HepG2 (cell line): ENCODE data around the gene NTF3. TPM values are rescaled to one million over a fixed set of nuclear protein-coding genes. Genes with fewer than 3 reads are reported as not detected.

Source experiments
- ATAC-seq: fragments of 200-7000 bp; cut with Tn5 transposase; 3 replicates; pipeline ENCODE4 v1.9.1; 2020; ENCODE audit warnings: mild to moderate bottlenecking, moderate library complexity
- BruUV-seq: library from RNA; stranded (reverse); fragments of 400-500 nt; replicated peaks from 2 replicates; lab custom pipeline; 2021; lab: Mats Ljungman, UMichigan
- CTCF ChIA-PET: fragments of 300-600 bp; formaldehyde crosslinking; extraction: SDS; loops from one replicate; lab custom pipeline; 2021; ENCODE audit warnings: low total read pairs, inconsistent platforms, low intra/inter-chr PET ratio; lab: Yijun Ruan, JAX
- POLR2A ChIA-PET: fragments of 350-600 bp; sonication (Branson Sonifier 250); formaldehyde crosslinking; loops from one replicate; lab custom pipeline; 2020; ENCODE audit warnings: antibody characterized with exemption, inconsistent platforms; lab: Yijun Ruan, JAX
- DNase-seq: peaks from one replicate; pipeline ENCODE4 v3.0.0-alpha.2; 2015; ENCODE audit warnings: low spot score
- FAIRE-seq: peaks from 3 replicates; lab custom pipeline; 2011; peaks lifted over from hg19 to GRCh38; lab: Jason Lieb, UNC
- H2AFZ ChIP-seq: one replicate; pipeline ENCODE4 v1.6.1; 2011; ENCODE audit warnings: low read length, inconsistent platforms
- H3K27ac ChIP-seq: fragments of 300-600 bp; 3 replicates; pipeline ENCODE4 v1.8.0; 2011; ENCODE audit warnings: mixed run types, mild to moderate bottlenecking, mixed read lengths, low read length, inconsistent platforms; ENCODE audit not compliant: insufficient read depth; ENCODE audit errors: extremely low read length
- H3K27me3 ChIP-seq, 2 experiments: fragments of 200-600 bp in 1 of 2; 2 replicates in 1 of 2; 3 replicates in 1 of 2; pipeline versions ENCODE4 v1.6.0 to v1.8.0; 2011; ENCODE audit warnings: low read length in 2 of 2, mild to moderate bottlenecking in 2 of 2, moderate library complexity in 2 of 2, inconsistent platforms in 1 of 2; ENCODE audit not compliant: insufficient read depth in 2 of 2, control insufficient read depth in 1 of 2
- H3K36me3 ChIP-seq, 2 experiments: fragments of 200-600 bp in 1 of 2; replicated peaks in 1 of 2; 2 replicates in 1 of 2; 3 replicates in 1 of 2; pipeline versions ENCODE4 v1.5.1 to v1.8.0; 2011; ENCODE audit warnings: low read length in 2 of 2, inconsistent platforms in 1 of 2; ENCODE audit not compliant: insufficient read depth in 2 of 2, control insufficient read depth in 1 of 2
- H3K4me1 ChIP-seq: 2 replicates; pipeline ENCODE4 v1.5.1; 2012; ENCODE audit warnings: low read length, inconsistent platforms; ENCODE audit not compliant: insufficient read depth
- H3K4me2 ChIP-seq: 2 replicates; pipeline ENCODE4 v1.6.0; 2011; ENCODE audit warnings: low read depth, low read length, inconsistent platforms
- H3K4me3 ChIP-seq, 3 experiments: fragments of 200-600 bp in 1 of 3; sonication (generic), shearing (Covaris generic) in 1 of 3; replicated peaks in 1 of 3; 2 replicates each; pipeline ENCODE4 v1.5.1; 2011 to 2016; ENCODE audit warnings: low read length in 3 of 3, inconsistent platforms in 2 of 3, low read depth in 2 of 3, mild to moderate bottlenecking in 2 of 3, control low read depth in 1 of 3, mixed read lengths in 1 of 3; ENCODE audit not compliant: insufficient read depth in 1 of 3
- H3K79me2 ChIP-seq: one replicate; pipeline ENCODE4 v1.6.1; 2011; ENCODE audit warnings: low read length, inconsistent platforms; ENCODE audit not compliant: insufficient read depth
- H3K9ac ChIP-seq: 2 replicates; pipeline ENCODE4 v1.6.0; 2011; ENCODE audit warnings: mild to moderate bottlenecking, low read depth, low read length, inconsistent platforms; ENCODE audit not compliant: insufficient read depth
- H3K9me3 ChIP-seq: 2 replicates; pipeline ENCODE4 v1.5.1; 2012; ENCODE audit warnings: mild to moderate bottlenecking, low read length
- H4K20me1 ChIP-seq: 2 replicates; pipeline ENCODE4 v1.6.0; 2011; ENCODE audit warnings: inconsistent platforms, mild to moderate bottlenecking, low read length, moderate library complexity; ENCODE audit not compliant: insufficient read depth
- EHMT2 ChIP-seq: fragments of 200-600 bp; sonication (generic); IDR thresholded peaks from 2 replicates; pipeline ENCODE4 v1.7.0; 2017; ENCODE audit warnings: antibody characterized with exemption, low read depth, low read length, borderline replicate concordance
- FOSL1 ChIP-seq: sonication (generic); formaldehyde crosslinking; IDR thresholded peaks from 2 replicates; pipeline ENCODE4 v1.9.0; 2021; ENCODE audit warnings: missing genetic modification reagents, borderline replicate concordance
- GPN1 ChIP-seq: sonication (generic); formaldehyde crosslinking; IDR thresholded peaks from 2 replicates; pipeline ENCODE4 v1.5.1; 2020; ENCODE audit warnings: missing genetic modification reagents, borderline replicate concordance
- GZF1 ChIP-seq: sonication (generic); formaldehyde crosslinking; IDR thresholded peaks from 2 replicates; pipeline ENCODE4 v1.5.1; 2020; ENCODE audit warnings: mild to moderate bottlenecking, missing genetic modification reagents
- MAF1 ChIP-seq: sonication (generic); formaldehyde crosslinking; IDR thresholded peaks from 2 replicates; pipeline ENCODE4 v1.5.0; 2020; ENCODE audit warnings: missing genetic modification reagents, borderline replicate concordance
- NR1H2 ChIP-seq: sonication (generic); formaldehyde crosslinking; IDR thresholded peaks from 2 replicates; pipeline ENCODE4 v1.8.1; 2022; ENCODE audit warnings: low read depth, missing genetic modification reagents, borderline replicate concordance
- ZNF160 ChIP-seq: sonication (generic); formaldehyde crosslinking; IDR thresholded peaks from 2 replicates; pipeline ENCODE4 v1.8.0; 2022; ENCODE audit warnings: mild to moderate bottlenecking, inconsistent platforms, missing genetic modification reagents
- ZNF510 ChIP-seq: sonication (generic); formaldehyde crosslinking; IDR thresholded peaks from 2 replicates; pipeline ENCODE4 v1.4.0; 2020; ENCODE audit warnings: low read depth, mild to moderate bottlenecking, missing genetic modification reagents
- ZNF546 ChIP-seq: sonication (generic); formaldehyde crosslinking; conservative IDR thresholded peaks from 2 replicates; pipeline ENCODE4 v1.8.1; 2023; ENCODE audit warnings: mild to moderate bottlenecking, missing genetic modification reagents
- ZNF674 ChIP-seq: sonication (generic); formaldehyde crosslinking; IDR thresholded peaks from 2 replicates; pipeline ENCODE4 v1.5.0; 2020; ENCODE audit warnings: low read depth, mild to moderate bottlenecking, missing genetic modification reagents
- ZNF816 ChIP-seq: sonication (generic); formaldehyde crosslinking; IDR thresholded peaks from 2 replicates; pipeline ENCODE4 v1.8.0; 2022; ENCODE audit warnings: missing genetic modification reagents, mild to moderate bottlenecking, borderline replicate concordance
- ZSCAN22 ChIP-seq: sonication (generic); formaldehyde crosslinking; IDR thresholded peaks from 2 replicates; pipeline ENCODE4 v1.4.0; 2020; ENCODE audit warnings: mild to moderate bottlenecking, missing genetic modification reagents
- WGBS: methylation state at CpG from one replicate; pipeline ENCODE4 v1.1.6; 2017; ENCODE audit warnings: low lambda C conversion rate; 5-methylcytosine and 5-hydroxymethylcytosine counted together
- in situ Hi-C: cut with HindIII; loops from 2 replicates; pipeline ENCODE4 v1.10.0; 2017; ENCODE audit warnings: low pct_unique_long_range_greater_than_20kb; ENCODE audit not compliant: extremely low pct_ligation_motif_present
- intact Hi-C: fragments of 100-400 bp; cut with micrococcal nuclease; formaldehyde crosslinking; loops from one replicate; pipeline ENCODE4 v1.10.0; 2022; ENCODE audit not compliant: unreplicated experiment
- polyA plus RNA-seq, 8 experiments: library from polyadenylated mRNA; depleted of rRNA in 3 of 8; stranded (reverse) in 7 of 8; unstranded in 1 of 8; fragments of >200 nt; fragmentation: Illumina TruSeq in 4 of 8; extraction: Trizol in 4 of 8; gene quantifications; 2 replicates each; pipeline versions ENCODE4 v1.2.1 to v1.2.3, GENCODE V29; 2011 to 2016; ENCODE audit warnings: low read depth in 4 of 8, missing spikeins in 1 of 8, mixed read lengths in 1 of 8; ENCODE audit not compliant: insufficient read depth in 1 of 8
- total RNA-seq, 5 experiments: library from RNA; depleted of rRNA; stranded (reverse); fragments of >200 nt; fragmentation: Illumina TruSeq; extraction: Trizol; gene quantifications; 2 replicates each; pipeline ENCODE4 v1.2.3, GENCODE V29; 2016; ENCODE audit warnings: low read depth in 1 of 5
- TF ChIP-seq, protein P1 (sequence below): sonication (generic); formaldehyde crosslinking; IDR thresholded peaks from 2 replicates; pipeline ENCODE4 v1.8.0; 2022; ENCODE audit warnings: low read depth, missing genetic modification reagents
- TF ChIP-seq, protein P2 (sequence below): sonication (generic); formaldehyde crosslinking; conservative IDR thresholded peaks from 2 replicates; pipeline ENCODE4 v1.4.0; 2020; ENCODE audit warnings: missing genetic modification reagents
- TF ChIP-seq, protein P3 (sequence below): sonication (generic); formaldehyde crosslinking; IDR thresholded peaks from 2 replicates; pipeline ENCODE4 v1.4.0; 2020; ENCODE audit warnings: mild to moderate bottlenecking, missing genetic modification reagents
- TF ChIP-seq, protein P4 (sequence below): IDR thresholded peaks from 2 replicates; pipeline ENCODE4 v1.6.1; 2016; ENCODE audit warnings: mild to moderate bottlenecking, missing biosample characterization, missing genetic modification reagents

NTF3 gene
- total and polyA plus RNA-seq, 2 of the 13 experiments (the other 11 are each of a cell fraction or from before 2014, with no cell fraction given): not detected

DNA sequence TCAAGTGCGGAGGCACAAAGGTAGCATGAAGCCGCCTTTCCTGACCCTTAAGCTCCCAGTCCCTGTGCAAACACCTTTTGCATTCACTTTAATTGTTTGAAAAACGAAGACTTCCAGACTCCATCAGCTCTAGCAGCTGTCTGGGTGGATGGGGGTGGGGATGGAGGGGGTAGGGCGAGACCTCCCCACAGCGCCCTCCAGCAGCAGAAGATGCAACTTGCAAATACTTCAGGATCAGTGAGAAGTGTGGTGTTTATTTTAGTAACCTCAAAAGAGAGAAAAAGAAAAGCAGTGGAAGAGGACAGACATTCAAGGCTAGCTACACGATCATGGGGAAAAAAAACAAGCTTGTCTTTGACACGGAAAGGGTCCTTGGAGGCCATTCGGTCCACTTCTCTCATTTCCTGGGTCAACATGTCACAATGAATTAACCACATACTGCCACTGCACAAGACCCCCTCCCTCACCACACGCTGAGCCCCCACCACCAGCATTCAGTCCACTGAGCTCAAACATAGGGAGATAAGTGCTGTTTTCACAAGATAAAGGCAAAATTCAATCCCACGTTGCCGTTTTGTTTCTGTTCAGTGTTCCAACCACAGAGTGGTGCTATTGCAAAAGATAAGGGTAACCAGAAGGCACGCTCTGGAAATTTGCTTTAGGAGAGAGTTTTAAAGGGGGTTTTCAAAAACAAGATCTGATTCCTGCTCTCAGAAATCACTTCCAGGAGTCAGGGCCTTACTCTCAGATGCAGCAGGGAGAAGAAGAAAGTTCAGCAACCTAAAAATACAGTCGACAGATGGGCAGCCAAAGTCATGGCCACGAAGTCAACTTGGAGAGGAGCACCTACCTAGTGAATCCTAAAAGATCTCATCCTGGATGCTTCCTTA is 3.3 kb upstream of the NTF3 start (continued):
- TF ChIP-seq, protein P1, sequence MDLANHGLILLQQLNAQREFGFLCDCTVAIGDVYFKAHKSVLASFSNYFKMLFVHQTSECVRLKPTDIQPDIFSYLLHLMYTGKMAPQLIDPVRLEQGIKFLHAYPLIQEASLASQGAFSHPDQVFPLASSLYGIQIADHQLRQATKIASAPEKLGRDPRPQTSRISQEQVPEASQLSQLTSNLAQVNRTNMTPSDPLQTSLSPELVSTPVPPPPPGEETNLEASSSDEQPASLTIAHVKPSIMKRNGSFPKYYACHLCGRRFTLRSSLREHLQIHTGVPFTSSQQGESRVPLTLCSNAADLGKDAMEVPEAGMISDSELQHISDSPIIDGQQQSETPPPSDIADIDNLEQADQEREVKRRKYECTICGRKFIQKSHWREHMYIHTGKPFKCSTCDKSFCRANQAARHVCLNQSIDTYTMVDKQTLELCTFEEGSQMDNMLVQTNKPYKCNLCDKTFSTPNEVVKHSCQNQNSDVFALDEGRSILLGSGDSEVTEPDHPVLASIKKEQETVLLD (CRISPR knock-in tag): no peak

DNA sequence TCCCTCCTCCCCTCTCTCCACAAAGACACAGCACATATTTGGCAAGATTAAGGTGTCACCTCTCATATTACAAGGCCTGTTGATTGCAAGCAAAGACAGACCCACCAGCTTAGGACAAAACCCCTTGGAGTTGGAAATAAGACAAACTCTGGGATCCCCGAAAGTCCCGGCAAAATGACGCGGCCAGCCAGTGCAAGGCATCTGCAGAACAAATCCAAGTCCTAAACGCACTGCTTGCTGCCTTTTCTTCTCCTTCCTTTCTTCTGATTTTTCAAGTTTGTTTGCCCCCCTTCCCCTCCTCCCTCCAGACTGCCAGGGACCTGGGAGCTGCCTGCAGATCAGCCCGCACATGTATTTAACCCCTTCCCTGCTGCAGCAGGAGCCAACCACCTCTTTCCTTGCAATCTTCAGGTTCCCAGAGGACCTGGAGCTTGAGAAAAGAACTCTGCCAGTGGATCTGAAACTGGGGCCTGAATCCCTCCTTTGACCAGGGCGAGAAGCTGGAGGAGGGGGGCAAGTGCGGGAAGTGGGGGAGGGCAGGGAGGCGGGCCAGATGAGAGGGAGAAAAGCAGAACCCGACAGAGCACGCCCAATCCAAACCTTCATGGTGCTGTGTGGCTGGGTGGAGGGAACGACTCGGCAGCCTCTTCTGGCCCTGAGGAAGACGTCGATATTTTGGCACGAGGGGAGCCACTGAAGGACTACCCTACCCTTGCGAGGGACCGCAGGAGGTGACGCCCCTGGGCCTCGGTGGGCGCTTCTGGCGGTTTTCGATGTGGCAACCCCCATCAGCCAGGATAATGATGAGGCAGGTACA is 2.0 kb upstream of the NTF3 start:
- H3K9me3 ChIP-seq: no peaks in the 10 kb centered on the region
- ATAC-seq (no peak), DNase-seq (no peak), FAIRE-seq (no peak)
- H3K4me2 ChIP-seq: no peak overlapping the region
- no peak overlapping the region for H3K9ac ChIP-seq
- H3K4me3 ChIP-seq: no peak overlapping the region
- H3K27ac ChIP-seq: no peak overlapping the region
- intact Hi-C loops (no loop called here), in situ Hi-C loops (no loop called here)
- H4K20me1 ChIP-seq: no peaks in the 10 kb centered on the region
- 12% methylated on average over 13 of the region's 23 CpGs for WGBS
- no peak for TF ChIP-seq GZF1 (CRISPR knock-in tag)
- TF ChIP-seq ZNF546 (CRISPR knock-in tag): no peak
- TF ChIP-seq, protein P2, sequence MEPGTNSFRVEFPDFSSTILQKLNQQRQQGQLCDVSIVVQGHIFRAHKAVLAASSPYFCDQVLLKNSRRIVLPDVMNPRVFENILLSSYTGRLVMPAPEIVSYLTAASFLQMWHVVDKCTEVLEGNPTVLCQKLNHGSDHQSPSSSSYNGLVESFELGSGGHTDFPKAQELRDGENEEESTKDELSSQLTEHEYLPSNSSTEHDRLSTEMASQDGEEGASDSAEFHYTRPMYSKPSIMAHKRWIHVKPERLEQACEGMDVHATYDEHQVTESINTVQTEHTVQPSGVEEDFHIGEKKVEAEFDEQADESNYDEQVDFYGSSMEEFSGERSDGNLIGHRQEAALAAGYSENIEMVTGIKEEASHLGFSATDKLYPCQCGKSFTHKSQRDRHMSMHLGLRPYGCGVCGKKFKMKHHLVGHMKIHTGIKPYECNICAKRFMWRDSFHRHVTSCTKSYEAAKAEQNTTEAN: no peak
- no peak for TF ChIP-seq ZNF816 (CRISPR knock-in tag)
- TF ChIP-seq GPN1 (CRISPR knock-in tag): no peak
- TF ChIP-seq, protein P3, sequence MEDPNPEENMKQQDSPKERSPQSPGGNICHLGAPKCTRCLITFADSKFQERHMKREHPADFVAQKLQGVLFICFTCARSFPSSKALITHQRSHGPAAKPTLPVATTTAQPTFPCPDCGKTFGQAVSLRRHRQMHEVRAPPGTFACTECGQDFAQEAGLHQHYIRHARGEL (CRISPR knock-in tag): no peak
- TF ChIP-seq ZNF160: no peak
- TF ChIP-seq NR1H2 (CRISPR knock-in tag): no peak
- no peak for TF ChIP-seq EHMT2
- TF ChIP-seq FOSL1 (CRISPR knock-in tag): no peak
- TF ChIP-seq MAF1 (CRISPR knock-in tag): no peak
- TF ChIP-seq, protein P4, sequence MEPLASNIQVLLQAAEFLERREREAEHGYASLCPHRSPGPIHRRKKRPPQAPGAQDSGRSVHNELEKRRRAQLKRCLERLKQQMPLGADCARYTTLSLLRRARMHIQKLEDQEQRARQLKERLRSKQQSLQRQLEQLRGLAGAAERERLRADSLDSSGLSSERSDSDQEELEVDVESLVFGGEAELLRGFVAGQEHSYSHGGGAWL (CRISPR knock-in tag): no peak
- TF ChIP-seq ZSCAN22 (CRISPR knock-in tag): no peak
- no peak for TF ChIP-seq ZNF510 (CRISPR knock-in tag)
- no peak for TF ChIP-seq ZNF674 (CRISPR knock-in tag)
- H3K79me2 ChIP-seq: no peaks in the 10 kb centered on the region
- CTCF ChIA-PET: no interaction called here
- H2AFZ ChIP-seq: no peak overlapping the region
- peaks cover 6 to 34% of the 10 kb centered on the region in 2 experiments; a peak in 4 of 5 replicates for H3K27me3 ChIP-seq
- no peaks in the 10 kb centered on the region for H3K36me3 ChIP-seq
- POLR2A ChIA-PET: no interaction called here
- H3K4me1 ChIP-seq: no peaks in the 10 kb centered on the region
- BruUV-seq: no TSS peak
